GM12891 (cell line): Measurements from ENCODE around the gene KCNIP4.

Experiments used
- POLR2A ChIP-seq: IDR thresholded peaks from 2 replicates; pipeline ENCODE4 v1.6.1; 2011; ENCODE audit warnings: low read depth, low read length, control low read depth
- POLR2AphosphoS5 ChIP-seq: IDR thresholded peaks from 2 replicates; pipeline ENCODE4 v1.6.1; 2011; ENCODE audit warnings: low read depth, low read length, control low read depth
- SPI1 ChIP-seq: IDR thresholded peaks from 2 replicates; pipeline ENCODE4 v1.6.1; 2011; ENCODE audit warnings: low read depth, low read length, control low read depth
- TAF1 ChIP-seq: IDR thresholded peaks from 2 replicates; pipeline ENCODE4 v1.6.1; 2011; ENCODE audit warnings: low read depth, low read length, control low read depth

GRCh38 chr4:21795091-21795490, 153.5 kb downstream of the KCNIP4 start:
- no peak for TF ChIP-seq TAF1
- no peak for TF ChIP-seq SPI1
- no peak for TF ChIP-seq POLR2A
- TF ChIP-seq POLR2AphosphoS5, result no peak
